ENCODE measurements around the gene HOXC13.

- TF ChIP-seq POLR2AphosphoS5 (IDR thresholded peaks at IDR 0.05; ENCODE audit: low read depth, low read length) = no peak
- TF ChIP-seq POLR2A (IDR thresholded peaks at IDR 0.05; ENCODE audit: low read depth, low read length) = no peak
Observed at GRCh38 chr12:53944907-53945847, 6.5 kb downstream of the HOXC13 start.
